Measurements from ENCODE around the gene DKKL1. TPM values are rescaled to one million over a fixed set of nuclear protein-coding genes. Genes with fewer than 3 reads are reported as not detected.
"Not testable (repeated sequence)": the region's sequence is repeated elsewhere in the genome, so short reads cannot be mapped to it uniquely, and the experiment has no call there.

The DKKL1 gene
- total and polyA plus RNA-seq, 3 donors from 2014 or later = 145 to 487 (median 190) TPM

DNA sequence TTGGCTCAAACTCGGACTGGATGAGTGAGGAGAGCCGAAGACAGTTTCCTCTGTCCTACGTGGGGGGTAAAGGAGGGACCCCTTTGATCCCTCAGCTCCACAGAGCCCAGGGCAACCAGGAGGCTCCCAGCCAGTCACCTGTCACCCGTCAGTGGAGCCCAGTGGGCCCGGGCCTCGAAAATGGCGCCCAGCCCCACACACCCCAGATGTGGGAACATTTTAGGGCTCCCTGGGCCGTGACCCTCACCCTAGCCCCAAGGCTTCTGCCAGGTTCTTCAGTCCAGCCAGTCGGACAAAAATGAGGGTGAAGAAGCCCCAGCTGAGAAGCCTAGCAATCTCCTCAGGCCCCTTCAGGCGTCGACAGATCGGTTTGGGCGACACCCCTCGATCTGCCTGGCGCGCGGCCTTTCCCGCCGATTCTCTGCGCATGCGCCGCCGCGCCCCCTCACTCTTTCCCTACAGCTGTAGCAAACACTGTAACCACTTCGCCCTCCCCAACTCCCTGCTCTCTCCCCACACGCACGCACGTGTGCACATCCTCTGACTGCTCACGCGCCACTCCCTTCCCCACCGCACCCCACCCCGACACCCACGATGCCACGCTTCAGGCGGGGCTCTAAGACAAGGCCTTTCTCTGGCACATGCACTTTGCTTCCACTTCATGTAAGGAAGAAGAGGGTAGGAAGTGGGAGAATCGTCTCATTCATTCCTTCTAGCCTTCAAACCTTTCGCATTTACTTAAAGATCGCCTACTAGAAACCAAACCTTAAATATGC is 38.7 kb upstream of the DKKL1 start, which contains the start of gene SLC6A16:
Gene SLC6A16, minus strand, starts transcription at position 391 of the 776 bp plus-strand sequence. CDS start 13,844 bp downstream, outside the sequence.
- Histone ChIP-seq H3K4me3 (peak within 1 kb of the TSS; percentile 31 to 47), H3K27ac (peak within 1 kb of the TSS in 1 of 2 donors; percentile 47), H3K4me1 (no peaks in the 10 kb centered on the region), H3K27me3 (no peaks in the 10 kb centered on the region), H3K9me3 (no peaks in the 10 kb centered on the region), H3K36me3 (ENCODE audit: low read depth, missing control alignments) (no peaks in the 10 kb centered on the region)
- DNase-seq = peak; percentile 61
- TF ChIP-seq POLR2A (IDR thresholded peaks at IDR 0.05) = no peak
- TF ChIP-seq, protein P1, sequence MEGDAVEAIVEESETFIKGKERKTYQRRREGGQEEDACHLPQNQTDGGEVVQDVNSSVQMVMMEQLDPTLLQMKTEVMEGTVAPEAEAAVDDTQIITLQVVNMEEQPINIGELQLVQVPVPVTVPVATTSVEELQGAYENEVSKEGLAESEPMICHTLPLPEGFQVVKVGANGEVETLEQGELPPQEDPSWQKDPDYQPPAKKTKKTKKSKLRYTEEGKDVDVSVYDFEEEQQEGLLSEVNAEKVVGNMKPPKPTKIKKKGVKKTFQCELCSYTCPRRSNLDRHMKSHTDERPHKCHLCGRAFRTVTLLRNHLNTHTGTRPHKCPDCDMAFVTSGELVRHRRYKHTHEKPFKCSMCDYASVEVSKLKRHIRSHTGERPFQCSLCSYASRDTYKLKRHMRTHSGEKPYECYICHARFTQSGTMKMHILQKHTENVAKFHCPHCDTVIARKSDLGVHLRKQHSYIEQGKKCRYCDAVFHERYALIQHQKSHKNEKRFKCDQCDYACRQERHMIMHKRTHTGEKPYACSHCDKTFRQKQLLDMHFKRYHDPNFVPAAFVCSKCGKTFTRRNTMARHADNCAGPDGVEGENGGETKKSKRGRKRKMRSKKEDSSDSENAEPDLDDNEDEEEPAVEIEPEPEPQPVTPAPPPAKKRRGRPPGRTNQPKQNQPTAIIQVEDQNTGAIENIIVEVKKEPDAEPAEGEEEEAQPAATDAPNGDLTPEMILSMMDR (IDR thresholded peaks at IDR 0.05) = no peak
- intact Hi-C loops (cut with DNase I; ENCODE audit: low total_unique reads) = no loop called here
- 78 to 86% methylated on average over 33 to 38 of the region's 38 CpGs for WGBS, 2 donors

DNA sequence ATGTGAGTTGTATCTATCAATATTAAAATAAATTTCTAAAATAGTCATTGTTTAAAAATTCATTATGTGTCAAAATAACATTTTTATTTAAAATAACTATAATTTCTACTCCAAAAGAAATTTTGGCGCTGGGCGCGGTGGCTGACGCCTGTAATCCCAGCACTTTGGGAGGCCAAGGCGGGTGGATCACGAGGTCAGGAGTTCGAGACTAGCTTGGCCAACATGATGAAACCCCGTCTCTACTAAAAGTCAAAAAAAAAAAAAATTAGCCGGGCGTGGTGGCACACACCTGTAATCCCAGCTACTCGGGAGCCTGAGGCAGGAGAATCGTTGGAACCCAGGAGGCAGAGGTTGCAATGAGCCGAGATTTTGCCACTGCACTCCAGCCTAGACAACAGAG is 37.9 kb upstream of the DKKL1 start:
- H3K4me1 ChIP-seq; intact Hi-C loops (cut with DNase I; ENCODE audit: low total_unique reads); H3K4me3 ChIP-seq; H3K27ac ChIP-seq; H3K9me3 ChIP-seq; DNase-seq; H3K27me3 ChIP-seq; H3K36me3 ChIP-seq (ENCODE audit: low read depth, missing control alignments): not testable (repeated sequence)
- WGBS, 2 donors = 89 to 92% methylated on average over 13 of the region's 13 CpGs

DNA sequence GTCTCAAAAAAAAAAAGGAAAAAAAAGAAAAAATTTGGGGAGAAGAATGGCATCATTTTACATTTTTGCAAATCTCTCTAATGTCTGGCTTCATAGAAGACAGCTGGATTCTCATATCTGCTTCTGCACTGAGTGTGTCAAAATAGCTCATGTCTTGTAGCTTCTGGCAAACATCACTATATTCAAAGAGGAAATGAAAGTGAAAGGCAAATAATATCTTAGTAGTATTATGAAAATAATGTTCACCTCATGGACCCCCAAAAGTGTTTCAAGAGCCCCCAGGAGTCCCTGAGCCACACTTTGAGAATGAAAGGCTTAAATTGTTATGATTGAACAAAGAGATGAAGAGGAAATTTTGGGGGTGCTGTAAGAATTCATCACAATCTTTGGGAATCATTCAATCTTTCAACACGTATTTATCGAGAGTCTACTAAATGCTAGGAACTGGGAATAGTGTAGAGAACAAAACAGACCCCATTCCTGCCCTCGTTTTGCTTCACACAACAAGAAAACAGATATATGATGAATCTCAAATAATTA is 37.4 kb upstream of the DKKL1 start:
- no peak for DNase-seq
- no peak for TF ChIP-seq POLR2A (IDR thresholded peaks at IDR 0.05)
- TF ChIP-seq, protein P1 (IDR thresholded peaks at IDR 0.05) = no peak
- H3K4me3 ChIP-seq = no peak overlapping the region
- no peaks in the 10 kb centered on the region for H3K27me3 ChIP-seq
- H3K27ac ChIP-seq = no peak overlapping the region
- WGBS, 2 donors = 92 to 93% methylated on average over 3 of the region's 3 CpGs
- intact Hi-C loops (cut with DNase I; ENCODE audit: low total_unique reads) = no loop called here
- no peaks in the 10 kb centered on the region for H3K9me3 ChIP-seq
- no peaks in the 10 kb centered on the region for H3K4me1 ChIP-seq
- no peaks in the 10 kb centered on the region for H3K36me3 ChIP-seq (ENCODE audit: low read depth, missing control alignments)

DNA sequence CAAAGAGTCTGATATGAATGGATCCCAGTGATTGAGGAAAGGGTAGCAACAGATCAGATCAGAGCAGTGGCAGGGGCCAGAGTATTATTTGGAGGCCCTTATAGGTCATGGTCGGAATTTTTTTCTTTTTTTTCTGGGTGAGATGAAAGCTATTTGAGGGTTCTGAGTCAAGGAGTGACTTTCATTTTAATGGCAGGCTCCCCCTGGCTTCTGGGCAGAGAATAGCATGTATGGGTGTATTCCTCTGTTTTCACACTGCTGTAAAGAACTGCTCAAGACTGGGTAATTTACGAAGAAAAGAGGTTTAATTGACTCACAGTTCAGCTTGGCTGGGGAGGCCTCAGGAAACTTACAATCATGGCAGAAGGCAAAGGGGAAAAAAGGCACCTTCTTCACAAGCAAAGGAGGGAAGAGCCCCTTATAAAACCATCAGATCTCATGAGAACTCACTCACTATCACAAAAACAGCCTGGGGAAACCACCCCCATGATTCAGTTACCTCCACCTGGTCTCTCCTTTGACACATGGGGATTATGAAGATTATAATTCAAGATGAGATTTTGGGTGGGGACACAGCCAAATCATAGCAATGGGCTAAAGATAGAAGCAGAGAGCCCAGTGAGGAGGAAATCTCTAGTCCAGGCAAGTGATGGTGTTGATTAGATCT is 35.7 kb upstream of the DKKL1 start:
- H3K4me3 ChIP-seq = no peak overlapping the region
- intact Hi-C loops (cut with DNase I; ENCODE audit: low total_unique reads) = no loop called here
- WGBS, 2 donors = 73 to 83% methylated on average over 2 of the region's 2 CpGs
- no peak for TF ChIP-seq POLR2A (IDR thresholded peaks at IDR 0.05)
- TF ChIP-seq, protein P1 (IDR thresholded peaks at IDR 0.05) = peak in 2 of 3 experiments; percentile 28 to 30
- no peaks in the 10 kb centered on the region for H3K9me3 ChIP-seq
- H3K27me3 ChIP-seq = no peaks in the 10 kb centered on the region
- no peaks in the 10 kb centered on the region for H3K36me3 ChIP-seq (ENCODE audit: low read depth, missing control alignments)
- no peak overlapping the region for H3K27ac ChIP-seq
- H3K4me1 ChIP-seq = no peaks in the 10 kb centered on the region
- no peak for DNase-seq

DNA sequence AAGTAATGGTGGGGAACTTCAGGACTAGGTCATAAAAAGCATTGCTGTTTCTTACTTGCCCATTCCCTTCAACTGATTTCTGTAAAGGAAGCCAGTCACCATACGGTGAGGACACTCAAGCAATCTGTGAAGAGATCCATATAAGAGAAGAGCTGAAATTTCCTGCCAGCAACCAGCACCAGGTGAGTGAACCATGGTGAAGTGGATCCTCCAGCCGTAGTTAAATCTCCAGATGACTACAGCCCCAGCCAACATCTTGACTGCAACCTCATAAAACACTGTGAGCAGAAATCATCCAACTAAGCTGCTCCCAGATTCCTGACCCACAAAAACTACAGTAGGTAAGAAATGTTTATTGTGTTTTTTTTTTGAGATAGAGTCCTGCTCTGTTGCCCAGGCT is 34.9 kb upstream of the DKKL1 start:
- Histone ChIP-seq H3K27ac (no peak overlapping the region), H3K4me1 (no peaks in the 10 kb centered on the region), H3K27me3 (no peaks in the 10 kb centered on the region), H3K9me3 (no peaks in the 10 kb centered on the region), H3K4me3 (no peak overlapping the region), H3K36me3 (ENCODE audit: low read depth, missing control alignments) (no peaks in the 10 kb centered on the region)
- no peak for TF ChIP-seq POLR2A (IDR thresholded peaks at IDR 0.05)
- TF ChIP-seq, protein P1 (IDR thresholded peaks at IDR 0.05) = no peak
- DNase-seq = no peak
- 90 to 94% methylated on average over 2 of the region's 2 CpGs for WGBS, 2 donors
- intact Hi-C loops (cut with DNase I; ENCODE audit: low total_unique reads) = no loop called here

DNA sequence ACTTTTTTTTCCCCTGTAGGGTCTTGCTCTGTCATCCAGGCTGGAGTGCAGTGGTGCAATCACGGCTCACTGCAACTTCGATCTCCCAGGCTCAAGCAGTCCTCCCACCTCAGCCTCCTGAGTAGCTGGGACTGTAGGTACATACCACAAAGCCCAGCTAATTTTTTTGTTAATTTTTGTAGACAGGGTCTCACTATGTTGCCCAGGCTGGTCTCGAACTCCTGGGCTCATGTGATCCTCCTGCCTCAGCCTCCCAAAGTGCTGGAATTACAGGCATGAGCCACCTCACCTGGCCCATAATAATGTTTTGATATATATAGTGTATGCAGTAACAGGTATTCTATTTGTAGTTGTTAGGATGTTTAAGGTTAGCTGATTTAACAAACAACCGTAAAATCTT is 32.5 kb upstream of the DKKL1 start:
- H3K9me3 ChIP-seq; H3K36me3 ChIP-seq (ENCODE audit: low read depth, missing control alignments); H3K4me1 ChIP-seq; DNase-seq; H3K27me3 ChIP-seq; H3K4me3 ChIP-seq; intact Hi-C loops (cut with DNase I; ENCODE audit: low total_unique reads); H3K27ac ChIP-seq: not testable (repeated sequence)
- WGBS, 2 donors = 93 to 97% methylated on average over 4 of the region's 4 CpGs
